GM10266 (cell line): Measurements from ENCODE around the gene REEP5.

ENCODE experiments used
- DNase-seq: peaks from one replicate; pipeline ENCODE4 v3.0.0; 2012; ENCODE audit errors: extremely low spot score
- CTCF ChIP-seq: IDR thresholded peaks from 2 replicates; pipeline ENCODE4 v1.5.1; 2012; ENCODE audit warnings: mild to moderate bottlenecking, low read depth; ENCODE audit not compliant: control insufficient read depth, insufficient read depth; ENCODE audit errors: missing control alignments

Gene REEP5

GRCh38 chr5:112880219-112880964 lies 41.6 kb downstream of the REEP5 start:
- DNase-seq: no peak
- no peak for TF ChIP-seq CTCF

GRCh38 chr5:112878760-112879159 lies 43.3 kb downstream of the REEP5 start:
- TF ChIP-seq CTCF: no peak
- no peak for DNase-seq

GRCh38 chr5:112878101-112878500 lies 43.9 kb downstream of the REEP5 start:
- no peak for TF ChIP-seq CTCF
- DNase-seq: no peak

- DNase-seq: no peak
- TF ChIP-seq CTCF: no peak
These were observed 45.7 kb downstream of the REEP5 start for GRCh38 chr5:112876362-112876761.

- DNase-seq: no peak
- TF ChIP-seq CTCF: no peak
These were observed 51.1 kb downstream of the REEP5 start for GRCh38 chr5:112870966-112871365.

GRCh38 chr5:112869948-112870347 lies 52.1 kb downstream of the REEP5 start:
- no peak for DNase-seq
- no peak for TF ChIP-seq CTCF

- no peak for TF ChIP-seq CTCF
- no peak for DNase-seq
These were observed 54.6 kb downstream of the REEP5 start for GRCh38 chr5:112867411-112867810.
